ENCODE results near the gene AGFG1. TPM values are rescaled to one million over a fixed set of nuclear protein-coding genes. Genes with fewer than 3 reads are reported as not detected.

Gene AGFG1
- total and polyA plus RNA-seq, 2 donors (not counting 1 experiment from before 2014, with no cell fraction given) = 40.0 to 128 TPM

DNA sequence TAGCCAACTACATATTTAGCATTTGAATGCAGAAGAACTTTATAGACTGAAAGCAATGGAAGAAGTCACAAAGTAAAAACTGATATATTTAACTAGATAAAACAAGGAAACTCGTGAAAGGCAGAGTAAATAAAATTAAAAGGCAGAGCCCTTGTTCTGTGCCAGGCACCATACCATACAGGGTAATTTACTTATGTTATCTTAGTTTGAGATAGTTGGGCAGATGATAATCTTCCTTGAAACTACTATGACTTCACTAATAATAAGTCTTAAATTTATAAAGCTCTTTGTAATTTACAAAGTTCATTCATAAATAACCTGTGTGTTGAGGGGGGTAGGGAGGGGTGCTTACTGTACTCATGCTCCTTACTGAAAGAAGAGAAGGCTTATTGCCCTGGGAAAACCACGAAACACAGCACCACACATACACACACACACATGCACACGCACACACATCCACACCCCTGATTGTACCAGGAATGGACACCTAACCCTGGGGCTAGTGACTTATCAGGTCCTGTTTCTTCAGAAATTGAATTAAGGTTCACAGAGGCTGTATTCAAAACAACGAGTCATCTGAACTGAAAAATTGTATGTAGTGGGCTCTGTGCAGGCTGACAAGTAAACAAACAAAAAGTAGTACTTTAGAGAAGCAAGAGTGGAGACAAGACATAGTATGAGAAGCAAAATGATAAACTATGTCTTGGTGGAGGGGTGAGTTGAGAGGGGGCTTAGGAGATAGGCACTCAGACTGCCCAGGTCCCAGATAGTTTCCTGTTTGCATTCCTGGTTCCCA lies 38.1 kb downstream of the AGFG1 start:
- H3K9me3 ChIP-seq (ENCODE audit: control insufficient read depth, insufficient read depth, low read depth, low read length) = no peaks in the 10 kb centered on the region
- no peak overlapping the region for H3K4me3 ChIP-seq (replicated peaks in 1 of 4; ENCODE audit: control extremely low read depth in 1 of 4, insufficient read depth in 1 of 4, low read depth in 3 of 4, low read length in 4 of 4)
- H3K36me3 ChIP-seq (ENCODE audit: control insufficient read depth, insufficient read depth, low read length) = no peaks in the 10 kb centered on the region
- H4K20me1 ChIP-seq (ENCODE audit: control insufficient read depth, extremely low read depth, insufficient read depth, low read length) = peaks cover 7% of the 10 kb centered on the region
- H3K79me2 ChIP-seq (ENCODE audit: control insufficient read depth, insufficient read depth, low read length) = peaks cover 92% of the 10 kb centered on the region
- H3K27me3 ChIP-seq (ENCODE audit: control insufficient read depth, insufficient read depth, low read length) = no peaks in the 10 kb centered on the region
- no peak overlapping the region for H3K27ac ChIP-seq (ENCODE audit: insufficient read depth, low read length)
- peak; percentile 39 to 45 for DNase-seq (ENCODE audit: low read depth in 2 of 2)
- no peak overlapping the region for H3K4me2 ChIP-seq (ENCODE audit: extremely low read depth, insufficient read depth, low read length)
- peaks cover 4% of the 10 kb centered on the region for H3K4me1 ChIP-seq (ENCODE audit: control insufficient read depth, extremely low read depth, insufficient read depth, low read length)
- no peak for TF ChIP-seq EZH2 (IDR thresholded peaks at IDR 0.05; ENCODE audit: low read length, missing control alignments)
- TF ChIP-seq, protein P1, sequence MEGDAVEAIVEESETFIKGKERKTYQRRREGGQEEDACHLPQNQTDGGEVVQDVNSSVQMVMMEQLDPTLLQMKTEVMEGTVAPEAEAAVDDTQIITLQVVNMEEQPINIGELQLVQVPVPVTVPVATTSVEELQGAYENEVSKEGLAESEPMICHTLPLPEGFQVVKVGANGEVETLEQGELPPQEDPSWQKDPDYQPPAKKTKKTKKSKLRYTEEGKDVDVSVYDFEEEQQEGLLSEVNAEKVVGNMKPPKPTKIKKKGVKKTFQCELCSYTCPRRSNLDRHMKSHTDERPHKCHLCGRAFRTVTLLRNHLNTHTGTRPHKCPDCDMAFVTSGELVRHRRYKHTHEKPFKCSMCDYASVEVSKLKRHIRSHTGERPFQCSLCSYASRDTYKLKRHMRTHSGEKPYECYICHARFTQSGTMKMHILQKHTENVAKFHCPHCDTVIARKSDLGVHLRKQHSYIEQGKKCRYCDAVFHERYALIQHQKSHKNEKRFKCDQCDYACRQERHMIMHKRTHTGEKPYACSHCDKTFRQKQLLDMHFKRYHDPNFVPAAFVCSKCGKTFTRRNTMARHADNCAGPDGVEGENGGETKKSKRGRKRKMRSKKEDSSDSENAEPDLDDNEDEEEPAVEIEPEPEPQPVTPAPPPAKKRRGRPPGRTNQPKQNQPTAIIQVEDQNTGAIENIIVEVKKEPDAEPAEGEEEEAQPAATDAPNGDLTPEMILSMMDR (conservative IDR thresholded peaks at IDR 0.05 in 1 of 2, IDR thresholded peaks at IDR 0.05 in 1 of 2; ENCODE audit: low read depth in 1 of 2, low read length in 2 of 2) = no peak
- no peak overlapping the region for H3K9ac ChIP-seq (ENCODE audit: insufficient read depth, low read length)
- H2AFZ ChIP-seq (ENCODE audit: low read length) = no peak overlapping the region

DNA sequence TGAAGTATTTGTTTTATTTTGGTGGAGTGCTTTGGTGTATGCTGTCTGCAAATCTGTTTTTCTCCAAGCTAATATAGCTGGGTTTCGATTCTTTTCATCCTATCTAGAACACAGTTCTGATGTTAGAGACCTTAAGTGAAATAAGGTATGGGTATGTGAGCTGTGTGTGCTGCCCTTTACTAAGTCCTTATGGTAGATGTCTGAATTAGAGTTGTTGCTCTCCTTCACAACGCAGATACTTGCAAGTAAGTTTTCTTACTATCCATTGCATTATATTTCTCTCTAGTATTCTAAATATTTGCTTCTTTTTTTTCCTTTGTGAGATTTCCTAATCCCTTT lies 38.6 kb downstream of the AGFG1 start:
- H3K4me3 ChIP-seq (replicated peaks in 1 of 4; ENCODE audit: control extremely low read depth in 1 of 4, insufficient read depth in 1 of 4, low read depth in 3 of 4, low read length in 4 of 4) = no peak overlapping the region
- H3K9me3 ChIP-seq (ENCODE audit: control insufficient read depth, insufficient read depth, low read depth, low read length) = no peaks in the 10 kb centered on the region
- no peak overlapping the region for H3K27ac ChIP-seq (ENCODE audit: insufficient read depth, low read length)
- H4K20me1 ChIP-seq (ENCODE audit: control insufficient read depth, extremely low read depth, insufficient read depth, low read length) = peaks cover 9% of the 10 kb centered on the region
- no peak overlapping the region for H3K4me2 ChIP-seq (ENCODE audit: extremely low read depth, insufficient read depth, low read length)
- no peak overlapping the region for H3K9ac ChIP-seq (ENCODE audit: insufficient read depth, low read length)
- H3K36me3 ChIP-seq (ENCODE audit: control insufficient read depth, insufficient read depth, low read length) = no peaks in the 10 kb centered on the region
- H3K27me3 ChIP-seq (ENCODE audit: control insufficient read depth, insufficient read depth, low read length) = no peaks in the 10 kb centered on the region
- no peak for DNase-seq (ENCODE audit: low read depth in 2 of 2)
- H2AFZ ChIP-seq (ENCODE audit: low read length) = no peak overlapping the region
- peaks cover 4% of the 10 kb centered on the region for H3K4me1 ChIP-seq (ENCODE audit: control insufficient read depth, extremely low read depth, insufficient read depth, low read length)
- no peak for TF ChIP-seq EZH2 (IDR thresholded peaks at IDR 0.05; ENCODE audit: low read length, missing control alignments)
- TF ChIP-seq, protein P1 (conservative IDR thresholded peaks at IDR 0.05 in 1 of 2, IDR thresholded peaks at IDR 0.05 in 1 of 2; ENCODE audit: low read depth in 1 of 2, low read length in 2 of 2) = no peak
- H3K79me2 ChIP-seq (ENCODE audit: control insufficient read depth, insufficient read depth, low read length) = peaks cover 93% of the 10 kb centered on the region

DNA sequence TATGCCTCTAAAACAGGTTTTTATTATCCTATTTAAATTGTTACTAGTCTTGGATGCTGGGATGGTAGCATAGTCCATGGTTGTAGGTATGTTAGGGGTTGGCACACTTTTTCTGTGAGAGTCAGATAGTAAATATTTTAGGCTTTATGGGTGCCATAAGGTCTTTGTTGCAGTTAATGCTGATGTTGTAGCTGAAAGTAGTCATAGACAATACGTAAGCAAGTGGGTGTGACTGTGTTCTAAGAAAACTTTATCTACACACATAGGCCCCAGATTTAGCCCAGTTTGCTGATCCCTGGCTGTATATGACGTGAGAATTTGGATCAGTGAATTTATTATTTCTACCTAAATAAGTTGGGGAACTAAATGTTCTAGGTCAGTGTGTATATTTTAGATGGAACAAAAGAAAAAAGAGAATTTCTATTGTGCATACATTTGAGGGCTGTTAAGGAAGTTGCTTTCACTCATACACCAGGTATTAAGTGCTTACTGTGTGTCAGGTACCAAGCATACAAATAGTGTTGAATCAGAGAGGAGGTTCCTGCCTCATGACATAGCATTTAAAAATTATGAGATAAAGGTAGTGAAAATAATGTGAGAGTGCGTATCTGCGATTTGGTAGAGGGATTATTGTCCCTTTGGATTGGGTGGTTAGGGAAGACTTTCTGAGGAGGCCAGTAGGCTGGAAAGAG lies 39.4 kb downstream of the AGFG1 start:
- Histone ChIP-seq H4K20me1 (ENCODE audit: control insufficient read depth, extremely low read depth, insufficient read depth, low read length) (peaks cover 9% of the 10 kb centered on the region), H3K27ac (ENCODE audit: insufficient read depth, low read length) (no peak overlapping the region), H3K4me1 (ENCODE audit: control insufficient read depth, extremely low read depth, insufficient read depth, low read length) (peaks cover 4% of the 10 kb centered on the region), H3K27me3 (ENCODE audit: control insufficient read depth, insufficient read depth, low read length) (no peaks in the 10 kb centered on the region), H3K4me3 (replicated peaks in 1 of 4; ENCODE audit: control extremely low read depth in 1 of 4, insufficient read depth in 1 of 4, low read depth in 3 of 4, low read length in 4 of 4) (no peak overlapping the region), H3K36me3 (ENCODE audit: control insufficient read depth, insufficient read depth, low read length) (no peaks in the 10 kb centered on the region), H3K9me3 (ENCODE audit: control insufficient read depth, insufficient read depth, low read depth, low read length) (no peaks in the 10 kb centered on the region), H3K4me2 (ENCODE audit: extremely low read depth, insufficient read depth, low read length) (no peak overlapping the region), H3K79me2 (ENCODE audit: control insufficient read depth, insufficient read depth, low read length) (peaks cover 94% of the 10 kb centered on the region), H3K9ac (ENCODE audit: insufficient read depth, low read length) (no peak overlapping the region), H2AFZ (ENCODE audit: low read length) (no peak overlapping the region)
- no peak for DNase-seq (ENCODE audit: low read depth in 2 of 2)
- TF ChIP-seq EZH2 (IDR thresholded peaks at IDR 0.05; ENCODE audit: low read length, missing control alignments) = no peak
- TF ChIP-seq, protein P1 (conservative IDR thresholded peaks at IDR 0.05 in 1 of 2, IDR thresholded peaks at IDR 0.05 in 1 of 2; ENCODE audit: low read depth in 1 of 2, low read length in 2 of 2) = no peak

Data from fibroblast of lung (primary cell).